Activated naive CD8-positive, alpha-beta T cell treated with anti-CD3 and anti-CD28 coated beads, Interleukin-2, amount 50 U/mL, for 16 hours (primary cell): ENCODE measurements around the gene PARP12.

Experiments
- DNase-seq: peaks from one replicate; pipeline ENCODE4 v3.0.0-alpha.2; 2020; ENCODE audit warnings: low read depth, low spot score

PARP12 gene

DNA sequence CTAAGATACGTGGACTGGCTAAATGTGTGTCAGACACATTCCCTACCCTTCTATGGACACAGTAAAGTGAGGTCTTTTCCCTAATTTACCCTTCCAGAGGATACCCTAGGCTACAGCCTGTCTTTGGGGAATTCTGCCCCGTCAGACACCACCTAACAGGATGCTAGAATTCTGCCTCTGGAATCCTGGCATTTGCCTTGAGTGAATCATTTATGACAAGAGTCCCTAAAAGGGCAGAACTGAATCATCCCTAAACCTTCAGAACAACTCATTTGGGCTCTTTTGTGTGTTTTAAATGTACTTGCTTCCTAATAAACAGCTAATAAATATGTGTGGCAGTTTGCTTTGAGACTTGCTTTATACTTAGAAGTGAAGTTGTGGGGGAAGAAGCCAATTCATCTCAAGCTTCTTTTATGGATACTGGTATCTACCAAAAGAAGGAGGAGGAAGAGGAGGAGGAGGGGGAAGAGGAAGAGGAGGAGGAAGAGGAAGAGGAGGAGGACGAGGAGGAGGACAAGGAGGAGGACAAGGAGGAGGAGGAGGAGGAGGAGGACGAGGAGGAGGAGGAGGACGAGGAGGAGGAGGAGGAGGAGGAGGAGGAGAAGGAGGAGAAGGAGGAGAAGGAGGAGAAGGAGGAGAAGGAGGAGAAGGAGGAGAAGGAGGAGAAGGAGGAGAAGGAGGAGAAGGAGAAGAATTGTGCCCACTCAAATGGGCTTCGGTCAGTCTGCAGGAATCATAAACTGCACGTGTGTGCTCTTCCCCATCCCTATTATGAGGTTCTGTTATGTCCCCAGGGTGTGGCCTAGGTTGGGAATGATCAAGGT lies 27.1 kb downstream of the PARP12 start:
- no peak for DNase-seq

DNA sequence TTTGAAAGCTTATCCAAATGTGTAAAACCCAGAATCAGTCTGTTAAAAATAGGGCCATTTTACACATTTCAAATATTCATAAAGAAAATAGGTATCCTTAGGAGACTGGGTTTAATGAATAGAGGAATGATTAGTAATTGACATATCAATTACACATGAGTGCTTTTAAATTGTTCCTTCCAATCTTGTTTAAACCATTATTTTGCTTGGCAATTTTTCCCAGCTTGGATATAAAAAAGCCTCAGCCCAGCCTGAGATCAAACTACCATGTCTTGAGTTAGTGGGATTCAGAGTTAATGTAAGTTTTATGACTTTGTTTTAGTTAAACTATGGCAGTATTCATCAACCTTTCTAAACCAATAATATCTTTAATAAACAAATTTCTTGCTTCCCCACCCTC lies 28.3 kb downstream of the PARP12 start:
- no peak for DNase-seq

DNA sequence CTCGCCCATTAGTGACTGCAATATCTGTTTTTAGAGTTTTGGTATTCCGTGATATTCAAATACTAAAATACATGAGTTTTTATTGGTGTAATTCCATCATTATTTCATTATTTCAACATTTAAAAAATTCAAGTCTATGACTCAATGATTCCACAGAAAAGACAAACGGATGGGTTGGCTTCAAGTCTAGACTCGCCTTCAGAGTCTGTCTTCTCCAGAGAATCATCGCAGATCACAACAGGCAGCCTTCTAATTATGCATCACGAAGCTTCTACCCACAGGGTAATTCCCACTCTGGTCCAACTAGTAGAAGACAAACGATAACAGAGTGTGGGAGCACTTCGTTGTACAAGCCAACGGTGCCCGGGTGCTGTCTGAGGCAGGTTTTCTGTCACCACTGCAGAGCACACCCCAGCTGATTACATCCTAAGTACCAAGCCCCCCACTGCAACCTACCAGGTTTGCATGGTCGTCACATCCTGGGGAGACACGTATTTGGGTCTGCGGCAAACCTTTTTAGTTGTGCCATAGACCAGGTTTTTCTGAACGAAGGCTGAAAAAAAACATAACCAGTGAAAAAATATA lies 28.9 kb downstream of the PARP12 start:
- DNase-seq, result no peak

DNA sequence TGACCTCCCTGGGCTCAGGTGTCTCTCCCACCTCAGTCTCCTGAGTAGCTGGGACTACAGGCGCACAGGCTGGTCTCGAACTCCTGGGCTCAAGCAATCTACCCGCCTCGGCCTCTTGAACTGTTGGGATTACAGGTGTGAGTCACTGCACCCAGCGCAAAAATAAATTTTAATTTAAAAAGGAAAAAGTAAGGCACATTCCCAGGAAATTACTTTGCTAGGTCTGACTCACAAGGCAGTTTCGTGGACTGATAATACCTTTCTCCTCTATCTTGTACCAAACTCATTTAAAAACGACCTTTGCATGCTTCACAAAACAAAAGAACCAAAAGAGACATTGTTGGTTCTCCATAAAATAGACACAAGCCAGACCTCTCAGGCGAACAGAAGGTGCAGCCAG lies 29.7 kb downstream of the PARP12 start:
- DNase-seq, result no peak

DNA sequence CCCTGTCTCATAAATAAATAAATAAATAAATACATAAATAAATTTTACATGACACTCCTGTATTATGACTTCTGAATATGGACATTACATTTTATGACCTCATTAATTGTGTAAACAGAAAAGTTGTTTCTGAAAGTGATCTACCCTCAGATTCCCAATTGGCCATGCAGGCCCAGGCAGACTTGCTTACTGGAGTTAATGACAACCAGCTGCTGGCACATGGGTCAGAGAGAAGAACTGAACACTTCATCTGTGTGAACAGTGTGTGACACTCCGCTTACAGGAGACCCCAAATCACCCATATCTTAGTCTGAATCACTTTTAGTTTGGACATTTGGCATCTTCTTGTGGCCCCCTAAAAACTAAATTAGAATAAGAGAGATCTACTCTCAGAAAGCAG lies 31.4 kb downstream of the PARP12 start:
- no peak for DNase-seq

DNA sequence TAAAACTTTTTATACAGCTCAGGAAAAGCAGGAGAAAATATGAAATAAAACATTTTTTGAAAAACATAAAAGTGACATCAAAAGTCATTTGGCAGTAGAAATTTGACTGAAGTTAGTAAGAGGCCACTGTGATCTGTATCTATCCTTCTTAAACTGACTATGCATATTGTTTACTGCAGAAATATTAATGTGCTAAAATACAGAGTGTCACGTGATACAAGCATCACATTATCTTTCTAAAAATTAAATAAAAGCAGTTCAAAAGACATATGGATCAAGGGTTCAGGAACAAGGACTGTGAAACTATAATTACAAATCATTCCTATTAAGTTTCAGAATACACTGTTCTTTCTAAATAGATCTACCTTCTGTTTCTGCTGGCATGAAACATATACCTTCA lies 33.7 kb downstream of the PARP12 start:
- no peak for DNase-seq

DNA sequence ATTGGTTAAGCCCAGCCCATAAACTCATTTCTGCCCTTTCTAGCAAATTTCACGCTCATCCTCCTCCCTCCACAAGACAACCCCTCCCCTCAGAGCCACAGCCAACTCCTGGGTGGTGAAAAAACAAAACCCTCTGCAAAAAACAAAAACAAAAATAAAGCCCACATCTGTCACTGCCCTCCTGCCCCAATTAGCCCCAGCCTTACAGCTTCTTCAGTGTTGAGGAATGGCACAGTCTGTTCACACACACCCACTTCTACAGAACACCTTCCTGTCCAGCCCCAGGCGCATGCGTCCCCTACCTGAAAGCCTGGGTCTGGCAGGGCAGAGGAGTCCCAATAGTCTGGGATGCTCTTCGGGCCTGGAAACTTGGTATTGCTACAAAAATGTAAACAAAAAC lies 34.4 kb downstream of the PARP12 start:
- no peak for DNase-seq

DNA sequence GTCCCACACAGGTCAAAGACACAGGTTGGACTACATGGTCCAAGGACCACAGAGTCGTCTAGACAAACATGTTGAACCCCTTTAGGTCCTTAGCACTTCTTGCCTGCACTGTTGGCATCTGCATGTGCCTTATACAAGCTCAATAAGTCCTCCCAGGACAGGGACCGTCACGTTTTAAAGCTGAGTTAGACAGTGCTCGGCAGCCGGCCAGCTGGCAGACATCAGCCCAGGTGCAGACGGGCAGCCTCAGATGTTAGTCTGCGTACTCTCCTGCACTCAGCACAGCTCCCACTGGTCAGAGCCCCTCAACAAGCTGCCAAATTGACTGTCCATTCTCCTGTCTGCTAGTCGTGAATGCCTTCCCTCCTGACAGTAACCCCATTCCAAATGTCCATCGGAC lies 34.9 kb downstream of the PARP12 start:
- no peak for DNase-seq

DNA sequence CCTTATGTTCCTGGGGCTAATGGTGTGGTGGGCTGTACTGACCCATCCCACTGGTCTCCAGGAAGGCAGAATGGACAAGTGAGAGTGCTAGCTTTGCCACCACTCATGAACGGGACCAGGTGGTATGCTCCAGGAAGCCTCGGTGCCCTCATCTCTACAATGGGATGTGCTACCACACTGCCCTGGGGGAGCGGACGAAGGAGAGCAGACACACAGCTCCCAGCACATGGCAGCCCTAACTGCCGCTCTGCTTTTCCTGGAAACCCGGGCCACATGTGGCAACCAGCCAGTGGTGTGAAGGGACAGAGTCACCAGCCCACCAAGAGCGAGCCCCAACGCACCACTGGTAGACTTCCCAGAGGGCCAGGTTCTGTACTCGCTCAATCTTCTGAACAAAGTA lies 35.8 kb downstream of the PARP12 start:
- no peak for DNase-seq

DNA sequence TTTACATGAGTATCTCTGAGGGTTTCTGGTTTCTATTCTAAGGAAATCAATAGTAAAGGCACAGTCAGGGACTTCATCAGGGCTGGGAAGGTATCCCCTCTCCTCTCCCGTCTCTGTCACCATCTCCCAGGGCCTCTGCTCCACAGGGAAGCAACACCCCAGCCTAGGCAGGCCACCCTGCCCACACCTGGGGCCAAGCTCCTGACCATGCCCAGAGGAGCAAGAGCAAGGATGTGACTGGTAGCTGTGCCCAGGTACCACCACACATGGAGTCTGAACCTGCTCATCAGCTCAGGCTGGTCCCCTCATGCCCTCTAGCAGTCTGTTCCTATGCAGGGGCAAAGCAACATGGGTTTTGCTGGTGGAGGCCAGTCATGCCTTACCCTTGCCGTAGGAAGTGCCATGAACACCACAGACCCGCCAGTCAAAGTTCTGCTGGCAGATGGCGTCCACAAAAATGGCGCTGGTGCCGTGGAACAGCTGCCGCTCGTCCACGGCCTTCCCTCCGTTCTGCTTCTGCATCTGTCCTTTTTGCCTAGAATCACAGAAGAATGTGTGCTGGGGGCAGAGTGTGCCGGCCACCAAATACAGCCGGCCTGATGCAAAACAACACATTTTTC lies 36.8 kb downstream of the PARP12 start:
- DNase-seq, result no peak

DNA sequence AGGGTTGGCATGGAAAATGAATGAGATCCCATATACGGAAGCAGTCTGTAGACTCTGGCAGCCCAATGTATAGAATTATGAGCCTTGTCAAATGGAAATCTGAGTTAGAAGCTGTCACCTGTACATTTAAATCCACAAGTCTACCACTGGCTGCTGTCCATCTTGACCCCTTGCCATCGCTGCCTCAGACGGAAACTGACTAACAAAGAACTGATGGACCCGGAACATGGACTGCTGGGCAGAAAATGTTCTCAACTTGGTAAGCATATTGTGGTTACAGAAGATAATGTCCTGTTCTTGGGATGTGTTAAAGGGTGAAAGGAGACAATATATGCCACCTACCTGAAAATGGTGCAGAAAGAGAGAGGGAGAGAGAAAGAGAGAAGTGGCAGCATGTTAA lies 37.5 kb downstream of the PARP12 start:
- DNase-seq, result no peak

DNA sequence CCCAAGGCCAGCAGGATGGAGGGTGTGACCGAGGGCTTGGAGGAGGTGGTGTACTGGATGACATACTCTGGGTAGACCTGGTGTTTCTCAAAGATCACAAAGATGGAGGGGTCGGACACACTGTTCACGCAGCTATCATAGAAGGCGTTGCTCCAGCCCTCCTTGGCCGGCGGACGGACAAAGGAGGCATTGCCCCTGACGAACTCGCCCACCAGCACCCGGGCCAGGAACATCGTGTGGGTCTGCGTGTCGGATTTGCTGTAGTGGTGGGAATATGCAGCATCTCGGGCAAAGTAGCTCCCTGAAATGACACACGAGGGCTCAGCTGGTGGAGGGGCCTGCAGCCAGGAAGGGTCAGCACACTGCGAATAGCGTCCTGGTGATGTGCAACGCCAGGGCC lies 38.2 kb downstream of the PARP12 start:
- no peak for DNase-seq

DNA sequence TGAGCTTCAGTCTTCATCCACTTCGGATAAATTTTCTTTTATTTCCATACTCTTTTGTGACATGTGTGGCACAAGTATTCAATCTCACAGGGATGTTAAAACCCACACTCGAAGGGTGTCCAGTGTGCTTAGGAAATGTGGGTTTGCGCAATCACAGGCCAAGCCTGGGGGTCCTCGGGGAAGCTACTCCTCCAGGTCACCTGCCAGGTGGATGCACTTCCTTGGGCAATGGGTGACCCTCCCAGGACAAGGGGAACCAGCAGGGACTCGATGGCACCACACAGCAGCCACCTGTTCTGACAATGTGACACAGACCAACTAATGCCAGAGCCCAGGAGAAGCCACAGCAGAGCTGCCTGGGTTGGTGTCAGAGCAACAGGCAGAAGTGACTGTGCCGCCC lies 39.0 kb downstream of the PARP12 start:
- DNase-seq, result no peak

DNA sequence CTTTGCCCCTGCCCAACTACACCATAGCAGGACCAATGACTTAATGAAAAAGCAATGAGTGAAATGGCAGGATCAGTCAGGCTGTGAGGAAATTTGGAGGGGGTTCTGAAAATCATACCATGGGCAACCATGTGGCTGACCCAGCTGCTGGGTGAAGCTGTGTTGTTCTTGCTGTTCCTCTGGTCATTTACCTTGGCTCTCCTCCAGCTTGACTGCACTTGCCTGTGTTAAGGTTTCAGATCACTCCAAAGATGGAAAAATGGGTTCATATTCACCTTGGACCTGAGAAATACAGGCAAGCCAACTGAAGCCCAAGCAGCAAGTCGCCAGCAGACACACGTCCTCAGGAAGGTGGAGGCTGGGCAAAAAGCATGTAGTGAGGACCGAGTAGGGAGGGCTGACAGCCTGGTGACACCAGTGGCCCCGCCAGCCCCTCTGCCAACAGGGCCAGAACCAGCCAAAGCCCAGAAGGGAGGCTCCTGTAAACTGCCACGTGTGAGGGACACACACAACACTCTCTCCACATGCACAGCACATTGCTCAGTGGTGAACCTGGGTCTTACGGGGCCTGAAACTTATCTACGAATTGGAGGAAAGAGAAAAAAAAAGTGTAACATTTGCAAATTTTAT lies 40.1 kb downstream of the PARP12 start:
- no peak for DNase-seq

DNA sequence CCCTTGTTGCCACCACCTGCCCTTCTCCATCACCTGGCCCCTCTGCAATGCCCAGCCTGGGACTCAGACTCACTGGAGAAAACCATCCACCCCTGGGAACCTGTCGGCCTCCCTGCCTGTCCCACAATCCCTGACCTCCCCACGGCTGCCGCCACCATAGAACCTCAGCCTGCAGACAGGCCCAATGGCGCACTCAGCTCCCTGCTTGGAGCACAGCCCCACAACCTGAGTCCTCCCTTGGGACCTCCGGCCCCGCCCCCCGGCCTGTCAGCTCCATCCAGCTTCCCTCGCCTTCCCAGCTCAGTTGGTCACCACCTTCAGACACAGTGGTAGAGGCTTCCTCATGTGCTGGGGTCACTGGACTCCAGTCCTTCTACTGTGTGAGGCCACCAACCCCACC lies 41.1 kb downstream of the PARP12 start:
- DNase-seq, result no peak

DNA sequence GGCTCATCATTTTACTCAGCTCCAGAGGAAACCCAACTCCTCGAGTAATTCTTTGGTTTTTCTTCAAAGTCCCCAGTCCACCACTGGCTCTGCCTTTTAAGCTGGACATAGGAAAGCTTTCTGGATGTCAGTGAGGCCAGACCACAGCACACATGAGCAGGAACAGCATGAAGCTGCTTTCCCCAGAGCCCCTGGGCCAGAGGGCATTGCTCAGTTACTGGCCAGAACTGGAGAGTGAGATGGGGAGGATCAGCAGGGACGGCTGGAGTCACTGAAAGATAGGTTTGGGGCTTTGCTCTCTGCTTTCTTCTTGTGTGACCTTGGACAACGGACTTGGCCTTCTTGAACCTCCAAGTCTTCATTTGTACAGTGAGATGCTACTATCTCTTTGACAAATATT lies 43.1 kb downstream of the PARP12 start:
- DNase-seq, result no peak

DNA sequence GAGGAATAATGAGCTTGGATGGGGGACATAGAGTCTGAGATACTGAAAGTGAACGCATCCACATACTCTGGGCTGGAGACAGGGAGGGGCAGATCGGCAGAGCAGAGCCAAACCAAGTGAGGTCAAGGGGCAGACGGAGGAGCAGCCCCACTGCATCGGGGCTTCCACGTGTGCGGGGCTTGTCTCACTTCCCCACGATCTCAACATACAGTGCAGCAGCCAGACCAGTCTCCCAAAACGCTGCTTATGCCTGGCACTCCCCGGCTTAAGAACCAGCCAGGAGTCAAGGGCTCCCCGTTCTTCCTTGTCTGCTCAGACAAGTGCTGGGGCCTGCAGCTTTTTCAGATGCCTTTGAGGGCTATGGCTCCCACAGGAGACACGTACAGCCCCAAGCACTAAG lies 43.6 kb downstream of the PARP12 start:
- no peak for DNase-seq

DNA sequence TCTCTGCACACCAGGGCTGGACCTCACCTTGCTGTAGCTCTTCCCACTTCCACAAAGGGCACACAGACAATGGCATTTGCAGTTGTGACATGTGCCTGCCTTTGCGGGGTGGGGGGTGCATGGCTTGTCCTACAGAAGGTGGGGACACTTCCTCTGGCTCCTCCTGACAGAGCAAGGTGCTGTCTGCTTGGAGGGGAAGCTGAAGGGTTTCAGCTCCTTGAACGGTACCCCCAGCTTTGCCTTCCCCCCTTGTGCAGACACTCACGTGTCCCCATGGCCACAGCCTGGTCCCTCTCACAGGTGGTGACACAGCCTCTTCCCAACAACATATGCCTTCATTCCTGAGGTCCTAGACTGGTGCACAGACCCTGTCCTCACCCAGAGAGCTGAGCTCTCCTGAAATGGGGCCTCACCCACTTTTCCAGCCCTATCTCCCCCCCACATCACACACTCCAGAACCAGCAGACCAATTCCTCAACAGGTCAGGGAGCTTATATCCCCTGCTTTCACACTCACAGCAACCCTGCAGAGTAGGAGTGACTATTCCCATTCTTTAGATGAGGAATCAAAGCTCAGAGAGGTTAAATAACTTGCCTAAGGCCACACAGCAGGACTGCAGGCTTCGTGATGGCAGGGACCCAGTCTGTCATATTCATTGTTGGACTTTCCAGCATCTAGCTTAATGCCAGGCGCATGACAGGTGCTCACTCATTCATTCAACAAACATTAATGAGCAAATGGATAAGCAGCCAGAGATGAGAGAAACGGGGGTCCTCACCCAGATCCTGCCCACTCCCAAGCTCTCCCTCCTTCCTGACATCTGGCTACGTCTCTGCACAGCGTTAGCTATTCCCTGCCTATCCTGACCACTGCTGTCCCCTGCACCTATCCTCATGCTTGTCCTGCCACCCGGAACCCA lies 44.4 kb downstream of the PARP12 start:
- DNase-seq, result no peak

DNA sequence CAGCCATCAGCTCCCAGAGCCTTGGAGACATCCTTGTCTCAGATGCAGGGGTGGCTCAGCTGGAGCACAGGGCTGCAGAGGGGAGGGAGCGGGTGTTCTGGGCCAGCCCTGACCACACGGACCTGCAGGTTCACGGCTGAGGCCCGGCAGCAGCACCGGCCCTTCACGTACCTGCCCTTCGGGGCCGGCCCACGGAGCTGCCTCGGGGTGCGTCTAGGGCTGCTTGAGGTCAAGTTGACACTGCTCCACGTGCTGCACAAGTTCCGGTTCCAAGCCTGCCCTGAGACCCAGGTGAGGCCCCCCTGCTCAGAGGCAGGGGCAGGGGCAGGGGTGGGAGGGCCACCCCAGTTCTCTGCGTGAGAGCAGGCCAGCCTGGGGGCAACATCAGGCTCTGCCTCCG lies 45.2 kb downstream of the PARP12 start:
- DNase-seq, result no peak

DNA sequence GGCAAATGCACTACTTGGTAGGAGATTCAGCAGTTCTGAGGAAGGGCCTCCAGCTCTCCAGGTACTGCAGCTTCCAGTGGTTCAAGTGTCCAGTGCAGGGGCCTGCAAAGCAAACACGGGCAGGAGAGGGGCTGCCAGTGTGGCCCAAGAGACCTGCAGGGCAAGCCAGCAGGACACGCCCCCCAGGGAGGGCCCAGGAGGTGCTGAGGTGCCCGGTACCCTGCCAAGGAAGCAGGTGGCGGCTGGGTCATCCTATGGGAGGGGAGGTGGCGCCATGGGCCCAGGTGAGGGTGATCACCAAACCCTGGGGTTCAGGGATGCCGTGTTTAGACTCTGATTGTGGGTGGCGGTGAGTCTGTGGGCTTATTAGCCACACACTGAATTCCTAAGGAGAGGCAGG lies 45.7 kb downstream of the PARP12 start:
- no peak for DNase-seq

DNA sequence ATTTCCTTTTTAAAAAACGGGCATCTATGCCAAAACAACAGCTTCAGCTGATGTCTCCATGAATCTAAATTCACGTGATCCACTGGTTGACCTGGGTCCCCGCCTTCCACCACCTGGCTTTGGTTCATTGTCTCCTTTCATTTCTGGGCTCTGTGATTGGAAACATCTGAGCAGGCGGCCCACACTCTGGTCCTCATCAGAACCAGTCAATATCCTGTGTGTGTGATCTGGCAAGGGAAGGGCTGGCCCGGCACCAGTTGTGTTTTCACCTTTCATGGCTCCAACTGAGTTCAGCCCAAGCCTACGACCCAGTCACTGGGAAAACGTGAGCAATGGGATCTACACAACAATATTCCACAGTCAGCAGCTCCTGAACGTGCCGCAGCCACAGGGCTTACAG lies 46.2 kb downstream of the PARP12 start:
- no peak for DNase-seq
